ENCODE results near the gene PLEKHO2.

- TF ChIP-seq, protein P1, sequence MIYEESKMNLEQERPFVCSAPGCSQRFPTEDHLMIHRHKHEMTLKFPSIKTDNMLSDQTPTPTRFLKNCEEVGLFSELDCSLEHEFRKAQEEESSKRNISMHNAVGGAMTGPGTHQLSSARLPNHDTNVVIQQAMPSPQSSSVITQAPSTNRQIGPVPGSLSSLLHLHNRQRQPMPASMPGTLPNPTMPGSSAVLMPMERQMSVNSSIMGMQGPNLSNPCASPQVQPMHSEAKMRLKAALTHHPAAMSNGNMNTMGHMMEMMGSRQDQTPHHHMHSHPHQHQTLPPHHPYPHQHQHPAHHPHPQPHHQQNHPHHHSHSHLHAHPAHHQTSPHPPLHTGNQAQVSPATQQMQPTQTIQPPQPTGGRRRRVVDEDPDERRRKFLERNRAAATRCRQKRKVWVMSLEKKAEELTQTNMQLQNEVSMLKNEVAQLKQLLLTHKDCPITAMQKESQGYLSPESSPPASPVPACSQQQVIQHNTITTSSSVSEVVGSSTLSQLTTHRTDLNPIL (CRISPR knock-in tag; IDR thresholded peaks at IDR 0.05; ENCODE audit: low read depth) = no peak
- no peak for TF ChIP-seq ZFP30 (CRISPR knock-in tag; IDR thresholded peaks at IDR 0.05)
- no peak for TF ChIP-seq ARNTL (CRISPR knock-in tag; IDR thresholded peaks at IDR 0.05; ENCODE audit: borderline replicate concordance, low read depth)
- no peak for TF ChIP-seq PATZ1 (CRISPR knock-in tag; IDR thresholded peaks at IDR 0.05; ENCODE audit: borderline replicate concordance)
- TF ChIP-seq CSRNP3 (CRISPR knock-in tag; IDR thresholded peaks at IDR 0.05) = no peak
- no peak for TF ChIP-seq ISL1 (CRISPR knock-in tag; IDR thresholded peaks at IDR 0.05)
- TF ChIP-seq, protein P2, sequence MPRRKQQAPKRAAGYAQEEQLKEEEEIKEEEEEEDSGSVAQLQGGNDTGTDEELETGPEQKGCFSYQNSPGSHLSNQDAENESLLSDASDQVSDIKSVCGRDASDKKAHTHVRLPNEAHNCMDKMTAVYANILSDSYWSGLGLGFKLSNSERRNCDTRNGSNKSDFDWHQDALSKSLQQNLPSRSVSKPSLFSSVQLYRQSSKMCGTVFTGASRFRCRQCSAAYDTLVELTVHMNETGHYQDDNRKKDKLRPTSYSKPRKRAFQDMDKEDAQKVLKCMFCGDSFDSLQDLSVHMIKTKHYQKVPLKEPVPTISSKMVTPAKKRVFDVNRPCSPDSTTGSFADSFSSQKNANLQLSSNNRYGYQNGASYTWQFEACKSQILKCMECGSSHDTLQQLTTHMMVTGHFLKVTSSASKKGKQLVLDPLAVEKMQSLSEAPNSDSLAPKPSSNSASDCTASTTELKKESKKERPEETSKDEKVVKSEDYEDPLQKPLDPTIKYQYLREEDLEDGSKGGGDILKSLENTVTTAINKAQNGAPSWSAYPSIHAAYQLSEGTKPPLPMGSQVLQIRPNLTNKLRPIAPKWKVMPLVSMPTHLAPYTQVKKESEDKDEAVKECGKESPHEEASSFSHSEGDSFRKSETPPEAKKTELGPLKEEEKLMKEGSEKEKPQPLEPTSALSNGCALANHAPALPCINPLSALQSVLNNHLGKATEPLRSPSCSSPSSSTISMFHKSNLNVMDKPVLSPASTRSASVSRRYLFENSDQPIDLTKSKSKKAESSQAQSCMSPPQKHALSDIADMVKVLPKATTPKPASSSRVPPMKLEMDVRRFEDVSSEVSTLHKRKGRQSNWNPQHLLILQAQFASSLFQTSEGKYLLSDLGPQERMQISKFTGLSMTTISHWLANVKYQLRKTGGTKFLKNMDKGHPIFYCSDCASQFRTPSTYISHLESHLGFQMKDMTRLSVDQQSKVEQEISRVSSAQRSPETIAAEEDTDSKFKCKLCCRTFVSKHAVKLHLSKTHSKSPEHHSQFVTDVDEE (CRISPR knock-in tag; IDR thresholded peaks at IDR 0.05) = no peak
- no peak for TF ChIP-seq ZNF565 (CRISPR knock-in tag; conservative IDR thresholded peaks at IDR 0.05; ENCODE audit: low read depth)
- no peak for TF ChIP-seq OSR1 (CRISPR knock-in tag; IDR thresholded peaks at IDR 0.05)
- TF ChIP-seq ESRRG (CRISPR knock-in tag; IDR thresholded peaks at IDR 0.05) = no peak
- no peak for TF ChIP-seq TCF4 (CRISPR knock-in tag; IDR thresholded peaks at IDR 0.05; ENCODE audit: borderline replicate concordance)
- no peak for TF ChIP-seq CSDC2 (CRISPR knock-in tag; IDR thresholded peaks at IDR 0.05)
- no peak for TF ChIP-seq ZFP3 (CRISPR knock-in tag; IDR thresholded peaks at IDR 0.05)
Measured at GRCh38 chr15:64862408-64862807, 20.7 kb downstream of the PLEKHO2 start.
